A549 treated with DMSO at 1 μM for 4 hours (cell line): ENCODE results near the gene ZNF850. TPM values are rescaled to one million over a fixed set of nuclear protein-coding genes. Genes with fewer than 3 reads are reported as not detected.

Experiments used
- total RNA-seq: library from RNA; stranded (reverse); fragments of 200-300 nt; extraction: Qiagen RNA extraction; gene quantifications from 5 replicates; pipeline ENCODE4 v1.2.3, GENCODE V29; 2022; ENCODE audit warnings: low read depth

The ZNF850 gene
- 0.36 to 0.99 TPM (median 0.79 TPM) in 5 replicates for total RNA-seq

GRCh38 chr19:36772311-36773222 lies at the start of gene ZNF850:
TSS of gene ZNF850 (minus strand) at chr19:36772807. CDS start at chr19:36762606, 10,201 bp downstream.

GRCh38 chr19:36687214-36688056 lies 85.2 kb downstream of the ZNF850 start, which contains the start of gene ZNF567:
TSS of gene ZNF567 (plus strand) at chr19:36687612. CDS start at chr19:36694868, 7,256 bp downstream.

Other genes starting within 250 kb of the ZNF850 start
- 5.8 to 10.4 TPM (median 8.6 TPM) in 5 replicates for gene ZNF260, start 244.5 kb downstream of the ZNF850 start, total RNA-seq
- 2.4 to 3.2 TPM (median 2.8 TPM) in 5 replicates for gene ZNF529, start 199.5 kb downstream of the ZNF850 start, total RNA-seq
- 0.02 to 0.24 TPM (median 0.08 TPM) in 3 of 5 replicates, not detected in the others for gene ZNF382, start 167.5 kb downstream of the ZNF850 start, total RNA-seq
- gene ZNF461, start 106.0 kb downstream of the ZNF850 start, total RNA-seq, result 5.2 to 9.0 TPM (median 7.8 TPM) in 5 replicates
- gene ZNF567, start 85.2 kb downstream of the ZNF850 start, total RNA-seq, result 7.7 to 11.0 TPM (median 10.5 TPM) in 5 replicates
- 0.22 to 0.30 TPM (median 0.28 TPM) in 5 replicates for gene ZNF790, start 65.6 kb upstream of the ZNF850 start, total RNA-seq
- 0.07 to 0.49 TPM (median 0.08 TPM) in 5 replicates for gene ZNF345, start 78.1 kb upstream of the ZNF850 start, total RNA-seq
- 0.45 to 0.53 TPM (median 0.50 TPM) in 5 replicates for gene ZNF829, start 143.5 kb upstream of the ZNF850 start, total RNA-seq
- gene ZNF568, start 143.5 kb upstream of the ZNF850 start, total RNA-seq, result 0.68 to 1.4 TPM (median 1.0 TPM) in 5 replicates